SHP77 (cell line): ENCODE measurements around the gene PHTF1.

Experiments used
- DNase-seq, 2 experiments: peaks; one replicate each; lab custom pipeline; 2025; lab: John Stamatoyannopoulos, UW

The PHTF1 gene

DNA sequence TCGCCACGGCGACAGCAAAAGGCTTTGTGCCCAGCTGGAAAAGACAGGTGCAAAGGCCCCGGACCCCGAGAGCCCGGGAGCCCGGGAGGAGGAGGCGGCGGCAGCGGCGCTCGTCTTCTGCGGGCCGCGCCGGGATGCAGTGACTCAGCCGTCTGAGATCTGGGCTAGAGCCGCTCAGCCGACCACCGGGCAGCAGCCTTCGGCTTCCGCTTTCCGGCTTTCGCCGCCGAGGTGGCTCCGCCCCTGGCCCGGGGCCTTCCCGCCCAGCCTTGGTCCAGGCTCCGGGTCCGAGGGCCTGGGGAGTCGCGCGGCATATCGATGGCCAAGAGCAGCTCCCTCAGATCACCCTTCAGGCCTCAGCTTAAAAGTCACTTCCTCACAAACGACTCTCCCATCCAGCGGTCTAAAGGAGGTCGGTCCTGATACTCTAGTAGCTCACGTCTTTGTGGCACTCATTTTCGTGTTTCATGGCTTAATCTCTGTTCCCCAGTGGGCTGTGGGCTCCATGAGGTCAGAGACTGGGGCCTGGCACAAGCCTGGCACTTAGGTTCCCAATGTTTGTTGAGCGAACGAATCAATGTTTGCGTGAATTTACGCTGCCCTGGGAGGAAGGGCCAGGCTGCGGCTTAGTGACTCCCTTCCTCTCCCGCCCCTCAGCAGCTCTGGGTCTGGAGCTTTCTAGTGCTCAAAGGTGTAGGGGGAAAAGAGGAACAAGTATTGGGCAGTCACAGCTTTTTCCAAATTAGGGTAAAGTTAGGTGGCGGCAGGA is at the start of gene PHTF1:
Gene PHTF1 (minus strand): TSS at position 154 of the 769 bp plus-strand sequence. CDS start 783 bp downstream, outside the sequence.
- peak; percentile 66 to 75 for DNase-seq

GRCh38 chr1:113808450-113809195 is 49.3 kb upstream of the PHTF1 start:
- no peak for DNase-seq

GRCh38 chr1:113805639-113806038 is 46.4 kb upstream of the PHTF1 start:
- DNase-seq = no peak

DNA sequence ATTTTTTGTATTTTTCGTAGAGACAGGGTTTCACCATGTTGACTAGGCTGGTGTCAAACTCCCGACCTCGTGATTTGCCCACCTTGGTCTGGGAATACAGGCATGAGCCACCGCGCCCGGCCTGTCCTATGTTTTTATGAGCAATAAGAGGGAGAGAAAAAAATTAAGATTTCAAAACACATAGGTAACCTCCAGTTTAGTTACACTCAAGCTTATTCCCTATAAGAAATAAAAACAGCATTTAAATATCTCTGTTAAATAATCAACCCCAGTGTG is 45.9 kb upstream of the PHTF1 start:
- no peak for DNase-seq

GRCh38 chr1:113804421-113805255 is 45.4 kb upstream of the PHTF1 start:
- no peak for DNase-seq

DNA sequence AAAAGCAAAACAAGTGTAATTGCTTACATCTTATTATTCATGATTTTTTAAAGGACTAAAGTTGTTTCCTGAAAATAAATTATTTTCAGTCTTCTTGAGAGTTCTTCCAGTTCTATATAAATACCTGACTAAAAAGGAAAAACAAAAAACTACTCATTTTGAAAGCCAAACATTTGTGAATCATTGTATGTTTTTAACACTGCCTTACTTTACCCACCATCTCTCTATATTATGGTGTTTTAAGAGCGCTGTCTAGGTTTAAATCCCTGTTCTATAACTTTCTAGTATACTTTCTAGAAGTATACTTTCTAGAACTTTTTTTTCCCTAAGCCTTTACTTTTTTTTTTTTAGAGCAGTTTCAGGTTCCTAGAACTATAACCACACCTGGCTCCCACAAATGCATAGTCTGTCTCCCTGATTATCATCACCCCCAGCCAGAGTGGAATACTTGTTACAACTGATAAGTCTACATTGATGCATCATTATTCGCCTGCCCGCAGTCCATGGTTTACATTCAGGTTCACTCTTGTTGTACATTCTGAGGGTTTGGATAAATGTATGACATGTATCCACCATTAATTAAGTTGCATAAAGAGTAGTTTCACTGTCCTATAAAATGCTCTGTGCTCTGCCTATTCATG is 43.2 kb upstream of the PHTF1 start:
- DNase-seq = no peak

DNA sequence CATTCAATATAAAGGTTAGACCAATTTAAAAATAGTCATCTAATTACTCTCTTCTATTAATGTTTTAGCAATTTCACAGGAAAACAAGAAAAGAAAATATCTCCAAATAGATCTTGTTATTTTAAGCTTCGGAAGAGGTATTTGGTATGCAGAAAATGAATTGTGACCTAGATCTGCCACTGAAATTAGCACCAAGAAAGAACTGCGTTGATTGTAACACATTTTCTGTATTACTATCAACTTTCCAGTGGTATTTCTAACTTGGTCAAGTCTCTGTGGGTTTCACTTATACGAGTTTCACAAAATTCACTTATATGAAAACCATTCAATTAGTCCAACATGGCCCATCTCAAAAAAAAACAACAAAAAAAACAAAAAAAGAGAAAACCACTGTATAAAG is 41.2 kb upstream of the PHTF1 start:
- DNase-seq = no peak

- DNase-seq = no peak
Measured at GRCh38 chr1:113797472-113797871, 38.2 kb upstream of the PHTF1 start.

DNA sequence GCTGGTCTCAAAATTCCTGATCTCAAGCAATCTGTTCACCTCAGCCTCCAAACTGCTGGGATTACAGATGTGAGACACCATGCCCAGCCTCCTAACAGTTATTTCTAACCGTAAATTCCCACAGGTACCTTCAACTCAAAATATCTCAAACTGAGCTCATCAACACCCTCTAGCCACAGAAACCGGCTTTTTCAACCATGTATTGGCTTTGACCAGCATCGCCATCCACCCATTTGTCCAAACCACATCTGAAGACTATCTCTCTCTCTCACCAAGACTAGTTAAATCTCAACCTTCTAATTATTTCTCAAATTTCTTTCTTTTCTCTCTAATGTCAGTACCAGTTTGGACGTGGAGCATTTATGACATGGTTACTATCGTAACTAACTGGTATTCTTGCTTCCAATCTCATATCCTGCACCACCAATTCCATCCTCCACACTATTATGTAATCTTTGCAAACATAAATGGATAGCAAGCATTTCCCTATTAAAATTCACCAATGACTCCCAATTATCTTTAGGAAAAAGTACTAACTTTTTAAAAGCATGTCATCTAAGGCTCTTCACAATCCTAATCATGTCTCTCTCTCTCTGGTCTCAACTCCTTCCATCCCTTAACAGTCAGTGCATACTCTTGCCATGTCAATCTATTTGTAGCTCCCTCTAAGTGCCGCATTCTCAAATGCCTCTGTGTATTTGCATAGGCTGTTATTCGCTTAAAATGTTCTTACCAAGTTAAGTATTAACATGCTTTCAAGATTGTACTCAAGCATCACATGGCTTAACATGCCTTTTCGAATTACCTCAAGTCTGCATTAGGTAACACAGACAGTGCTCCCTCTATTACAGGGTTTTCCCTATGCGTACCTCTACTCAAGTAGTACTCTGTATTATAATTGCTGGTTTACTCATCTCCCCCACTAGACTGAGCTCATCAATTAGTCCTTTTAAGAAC is 34.9 kb upstream of the PHTF1 start:
- no peak for DNase-seq

- no peak for DNase-seq
Measured at GRCh38 chr1:113792986-113793385, 33.7 kb upstream of the PHTF1 start.

DNA sequence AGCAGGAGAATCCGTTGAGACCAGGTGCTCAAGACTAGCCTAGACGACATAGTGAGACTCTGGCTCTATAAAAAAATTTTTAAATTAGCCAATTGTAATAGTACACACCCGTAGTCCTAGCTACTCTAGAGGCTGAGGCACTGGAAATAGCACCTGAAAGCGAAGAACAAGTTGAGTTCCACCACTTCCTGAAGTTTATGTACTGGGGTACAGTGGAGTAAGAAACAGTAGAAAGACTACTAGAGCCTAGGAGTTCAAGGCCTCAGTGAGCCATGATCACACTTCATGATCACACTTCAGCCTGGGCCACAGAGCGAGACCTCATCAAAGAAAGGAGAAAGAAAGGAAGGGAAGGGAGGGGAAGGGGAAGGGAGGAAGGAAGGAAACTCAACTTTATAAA is 33.2 kb upstream of the PHTF1 start:
- no peak for DNase-seq

DNA sequence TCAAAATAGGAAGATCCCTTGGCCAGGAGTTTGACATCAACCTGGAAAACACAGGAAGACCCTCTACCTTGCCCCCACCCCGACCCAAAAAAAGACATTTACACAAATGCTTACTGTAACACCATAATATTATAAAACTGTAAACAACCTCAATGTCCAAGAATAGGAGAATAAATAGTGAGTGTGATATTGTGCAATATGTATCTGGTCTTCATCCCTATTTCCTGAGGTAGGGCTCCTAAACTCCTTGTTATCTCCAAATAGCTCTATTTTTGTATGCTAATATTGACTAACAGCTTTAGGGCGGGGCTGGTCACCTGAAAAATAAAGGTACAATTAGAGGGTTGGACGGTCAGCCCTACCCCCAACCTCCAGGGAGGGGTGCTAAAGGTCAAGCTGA is 29.5 kb upstream of the PHTF1 start:
- DNase-seq = no peak

GRCh38 chr1:113787663-113788062 is 28.4 kb upstream of the PHTF1 start:
- DNase-seq = no peak

DNA sequence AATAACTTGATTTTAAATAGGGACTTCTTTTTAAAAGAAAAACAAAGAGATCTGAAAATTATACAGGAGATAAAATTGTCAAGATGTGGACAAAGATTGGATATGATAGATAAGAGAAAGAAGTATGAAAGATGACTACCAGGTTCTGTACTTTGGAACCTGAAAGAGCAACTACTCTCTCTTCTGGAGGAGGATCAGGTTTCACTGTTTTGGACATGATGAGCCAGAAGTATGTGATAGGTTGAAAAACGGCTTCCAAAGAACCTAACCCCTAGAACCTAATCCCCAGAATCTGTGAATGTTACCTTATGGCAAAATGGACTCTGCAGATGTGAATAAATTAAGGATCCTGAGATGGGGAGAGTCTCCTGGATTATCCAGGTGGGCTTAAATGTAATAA is 26.8 kb upstream of the PHTF1 start:
- no peak for DNase-seq

DNA sequence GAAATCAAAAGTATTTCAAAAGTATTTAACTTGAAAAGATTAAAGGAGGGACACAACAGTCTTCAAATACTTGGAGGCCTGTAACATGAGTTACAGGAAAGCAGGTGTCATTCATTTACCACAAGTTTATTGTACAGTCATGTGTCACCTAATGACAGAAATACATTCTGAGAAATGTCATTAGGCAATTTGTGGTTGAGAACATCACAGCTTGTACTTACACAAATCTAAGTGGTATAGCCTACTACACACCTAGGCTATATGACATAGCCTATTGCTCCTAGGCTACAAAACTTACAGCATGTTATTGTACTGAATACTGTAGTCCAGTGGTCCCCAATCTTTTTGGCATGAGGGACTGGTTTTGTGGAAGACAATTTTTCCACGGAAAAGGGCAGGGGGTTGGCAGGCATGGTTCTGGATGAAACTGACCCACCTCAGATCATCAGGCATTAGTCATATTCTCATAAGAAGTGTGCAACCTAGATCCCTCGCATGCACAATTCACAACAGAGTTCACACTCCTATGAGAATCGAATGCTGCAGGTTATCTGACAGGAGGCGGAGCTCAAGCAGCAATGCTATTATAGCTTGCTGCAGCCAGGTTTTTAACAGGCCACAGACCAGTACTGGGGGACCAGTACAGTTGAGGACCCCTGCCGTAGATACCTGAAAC is 25.0 kb upstream of the PHTF1 start:
- no peak for DNase-seq

- DNase-seq = no peak
Measured at GRCh38 chr1:113783254-113784103, 24.2 kb upstream of the PHTF1 start.

DNA sequence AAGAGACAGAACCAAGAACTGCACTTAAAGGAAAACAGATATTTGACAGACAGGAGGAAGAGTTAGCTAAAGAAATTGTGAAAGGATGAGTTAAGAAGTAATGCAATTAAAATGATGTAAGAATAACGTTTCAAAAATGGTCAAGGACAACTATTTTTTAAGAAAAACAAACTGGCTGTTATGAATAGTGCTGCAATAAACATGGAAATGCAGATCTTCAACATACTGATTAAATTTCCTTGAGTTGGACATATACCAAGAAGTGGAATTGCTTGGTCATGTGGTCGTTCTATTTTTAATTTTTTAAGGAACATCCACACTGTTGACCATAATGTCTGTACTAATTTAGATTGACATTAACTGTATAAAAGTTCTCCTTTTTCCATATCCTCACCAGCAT is 23.1 kb upstream of the PHTF1 start:
- DNase-seq = no peak

DNA sequence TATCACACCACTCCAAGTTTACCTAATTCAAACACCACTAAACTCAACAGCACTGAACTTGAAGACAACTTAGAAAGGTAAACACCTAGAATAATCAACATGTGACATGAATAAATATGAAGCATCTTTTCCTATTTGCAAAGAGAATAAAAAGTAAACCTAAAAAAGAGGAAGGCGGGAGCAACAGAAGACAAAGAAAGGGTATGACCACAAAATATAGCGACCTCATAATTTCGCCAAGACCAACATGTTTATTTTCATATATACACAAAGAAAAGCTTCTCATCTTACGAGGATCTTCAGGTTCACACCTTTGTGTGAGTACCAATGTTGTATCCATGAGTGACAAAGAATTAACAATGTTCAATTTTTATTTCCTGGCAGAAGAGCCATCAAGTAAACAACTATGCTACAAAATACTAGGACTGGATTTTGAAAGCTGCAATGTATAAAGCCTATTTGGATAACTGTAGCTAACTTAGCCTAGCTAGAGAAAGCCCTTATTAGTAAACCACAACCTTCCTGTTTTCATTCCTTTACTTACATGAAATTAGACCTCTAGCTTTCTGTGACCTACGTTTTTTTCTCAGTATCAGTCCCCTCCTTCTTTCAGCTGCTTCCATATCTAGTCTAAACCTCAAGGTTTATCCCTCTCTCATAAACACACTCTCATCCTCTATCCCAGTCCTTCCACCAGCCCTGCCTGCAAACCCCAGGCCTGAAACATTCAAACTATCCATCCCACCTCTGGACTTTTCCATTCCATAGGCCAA is 21.3 kb upstream of the PHTF1 start:
- DNase-seq = no peak

- DNase-seq = no peak
Measured at GRCh38 chr1:113779542-113779941, 20.3 kb upstream of the PHTF1 start.
